Loucy (cell line): ENCODE measurements around the gene TBX10.
A peak's percentile ranks its signal among the peaks of the same experiment; 100 is the strongest.

ENCODE experiments used
- EZH2phosphoT487 ChIP-seq: fragments of 200-600 bp; IDR thresholded peaks from 2 replicates; pipeline ENCODE4 v1.6.1; 2018; ENCODE audit warnings: antibody characterized with exemption, mild to moderate bottlenecking, moderate library complexity, borderline replicate concordance
- TF ChIP-seq, protein P1 (sequence below): fragments of 200-600 bp; sonication (generic); conservative IDR thresholded peaks from 2 replicates; pipeline ENCODE4 v1.5.1; 2014; ENCODE audit warnings: mild to moderate bottlenecking, antibody characterized with exemption, low read length

DNA sequence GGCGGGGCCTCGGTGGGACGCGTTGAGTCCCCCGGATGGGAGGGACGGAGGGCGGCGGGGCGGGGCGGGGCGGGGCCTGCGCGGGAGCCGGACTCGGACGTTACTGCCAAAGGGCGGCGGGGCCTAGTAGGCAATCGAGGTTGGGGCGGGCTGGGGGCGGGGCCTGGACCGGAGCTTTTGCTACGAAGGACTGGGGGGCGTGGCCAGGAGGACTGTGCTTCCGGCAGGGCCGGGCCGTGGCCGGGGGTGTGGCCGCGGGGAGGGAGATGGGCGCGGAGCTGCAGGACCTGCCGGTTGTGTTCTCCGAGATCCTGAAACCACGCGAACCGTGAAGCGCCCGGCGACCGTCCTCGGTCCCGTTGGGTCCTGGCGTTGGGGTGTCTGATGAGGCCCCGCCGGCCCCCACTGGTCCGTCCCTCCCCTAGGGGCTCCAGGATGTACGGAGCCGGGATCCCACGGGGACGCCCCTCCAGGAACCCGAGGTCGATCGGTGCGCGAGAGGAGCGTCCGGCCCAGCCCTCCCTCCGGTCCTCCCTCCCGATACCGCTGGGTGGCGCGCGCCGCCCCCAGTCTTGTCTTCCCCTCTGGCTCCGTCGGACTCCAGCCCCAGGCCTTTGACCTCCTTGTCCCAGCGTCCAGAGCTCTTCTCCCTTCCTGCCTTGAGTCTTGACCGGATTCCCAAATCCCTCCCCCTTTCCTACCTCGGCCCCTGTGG, 9.2 kb downstream of the TBX10 start:
- TF ChIP-seq, protein P1, sequence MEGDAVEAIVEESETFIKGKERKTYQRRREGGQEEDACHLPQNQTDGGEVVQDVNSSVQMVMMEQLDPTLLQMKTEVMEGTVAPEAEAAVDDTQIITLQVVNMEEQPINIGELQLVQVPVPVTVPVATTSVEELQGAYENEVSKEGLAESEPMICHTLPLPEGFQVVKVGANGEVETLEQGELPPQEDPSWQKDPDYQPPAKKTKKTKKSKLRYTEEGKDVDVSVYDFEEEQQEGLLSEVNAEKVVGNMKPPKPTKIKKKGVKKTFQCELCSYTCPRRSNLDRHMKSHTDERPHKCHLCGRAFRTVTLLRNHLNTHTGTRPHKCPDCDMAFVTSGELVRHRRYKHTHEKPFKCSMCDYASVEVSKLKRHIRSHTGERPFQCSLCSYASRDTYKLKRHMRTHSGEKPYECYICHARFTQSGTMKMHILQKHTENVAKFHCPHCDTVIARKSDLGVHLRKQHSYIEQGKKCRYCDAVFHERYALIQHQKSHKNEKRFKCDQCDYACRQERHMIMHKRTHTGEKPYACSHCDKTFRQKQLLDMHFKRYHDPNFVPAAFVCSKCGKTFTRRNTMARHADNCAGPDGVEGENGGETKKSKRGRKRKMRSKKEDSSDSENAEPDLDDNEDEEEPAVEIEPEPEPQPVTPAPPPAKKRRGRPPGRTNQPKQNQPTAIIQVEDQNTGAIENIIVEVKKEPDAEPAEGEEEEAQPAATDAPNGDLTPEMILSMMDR: peak; percentile 77
- TF ChIP-seq EZH2phosphoT487: no peak
